ENCODE data around the gene DEGS2.

Gene DEGS2

DNA sequence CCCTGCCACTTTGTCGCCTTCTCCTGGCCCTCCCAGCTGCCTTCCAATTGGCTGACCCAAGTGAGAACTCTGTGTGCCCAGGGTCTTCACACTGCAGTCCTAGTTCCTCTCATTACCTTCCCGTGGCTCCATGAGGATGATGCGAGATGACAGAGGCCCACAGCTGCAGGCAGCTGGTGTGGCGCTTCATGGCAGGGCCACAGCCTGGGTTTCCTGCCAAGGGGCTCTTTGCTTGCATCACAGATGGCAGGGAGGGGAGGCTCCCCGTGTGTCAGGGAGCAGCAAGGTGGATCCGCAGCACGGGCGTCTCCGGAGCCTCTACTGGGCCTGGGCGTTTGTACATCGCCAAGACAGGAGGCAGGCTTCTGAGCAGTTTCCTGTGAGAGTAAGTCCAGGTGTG, 28.9 kb downstream of the DEGS2 start:
- DNase-seq, result no peak

DNA sequence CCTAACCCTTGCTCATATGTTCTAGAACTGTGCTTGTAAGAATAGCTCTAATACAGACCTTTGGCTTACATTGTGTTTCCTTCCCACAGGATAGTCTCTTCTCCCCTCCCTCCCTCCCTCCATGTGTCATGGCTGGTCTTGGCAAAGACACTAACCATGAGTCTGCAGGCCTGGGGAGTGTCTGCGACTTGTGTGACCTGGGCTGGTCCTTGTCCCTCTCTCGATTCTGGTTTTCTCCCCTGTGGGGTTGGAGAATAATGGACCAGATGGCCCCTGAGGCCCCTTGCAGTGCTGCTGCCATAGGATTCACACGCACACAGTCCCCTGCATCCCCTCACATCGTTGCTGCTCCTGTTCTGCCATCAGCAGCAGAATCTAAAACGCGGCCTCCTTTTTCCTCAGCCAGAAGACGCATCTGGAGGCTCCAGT, 30.3 kb downstream of the DEGS2 start:
- no peak for DNase-seq

DNA sequence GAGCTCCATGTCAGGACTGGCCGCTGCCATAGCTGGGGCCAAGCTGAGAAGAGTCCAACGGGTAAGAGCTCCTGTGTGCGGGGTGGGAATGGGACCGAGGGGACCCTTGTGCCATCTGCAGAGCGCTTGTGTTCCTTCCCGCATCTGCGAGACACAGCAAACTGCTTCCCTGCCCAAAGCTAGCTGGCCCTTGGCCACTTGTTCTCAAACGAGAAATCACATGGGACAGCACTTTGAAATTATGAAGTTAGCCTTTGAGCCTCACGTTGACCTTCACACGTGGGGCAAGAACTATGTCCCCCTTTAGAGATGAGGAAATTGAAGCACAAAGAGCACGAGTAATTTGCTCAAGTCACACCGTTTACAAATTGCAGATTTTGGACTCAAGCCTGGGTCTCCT, 30.8 kb downstream of the DEGS2 start:
- no peak for DNase-seq

DNA sequence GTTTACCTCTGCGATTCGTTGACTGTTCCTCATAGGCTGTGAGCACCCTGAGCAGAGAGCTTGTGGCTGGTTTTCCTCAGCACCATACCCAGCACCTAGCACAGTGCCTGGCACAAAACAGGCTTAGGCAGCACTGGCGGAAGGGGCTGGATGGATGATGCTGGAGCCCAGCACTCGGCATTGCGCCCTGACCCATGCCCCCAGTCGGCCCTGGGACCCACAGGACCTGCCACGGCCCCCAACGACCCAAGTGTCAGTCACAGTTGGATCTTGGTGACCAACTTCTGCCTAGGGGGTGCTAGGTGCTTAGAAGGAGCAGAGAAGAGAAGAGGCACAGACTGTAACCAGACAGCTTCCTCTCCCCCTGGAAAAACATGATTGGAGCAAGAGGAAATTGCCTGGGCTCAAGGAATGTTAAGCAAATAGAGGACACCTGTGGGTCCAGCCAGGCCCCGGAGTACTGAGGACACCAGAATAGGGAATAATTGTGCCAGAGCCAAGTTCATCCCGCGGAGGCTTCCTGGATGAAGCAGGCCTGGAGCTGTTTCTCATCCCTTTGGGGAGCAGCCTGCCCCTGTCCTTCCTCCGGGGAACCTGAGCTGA, 31.5 kb downstream of the DEGS2 start:
- no peak for DNase-seq

DNA sequence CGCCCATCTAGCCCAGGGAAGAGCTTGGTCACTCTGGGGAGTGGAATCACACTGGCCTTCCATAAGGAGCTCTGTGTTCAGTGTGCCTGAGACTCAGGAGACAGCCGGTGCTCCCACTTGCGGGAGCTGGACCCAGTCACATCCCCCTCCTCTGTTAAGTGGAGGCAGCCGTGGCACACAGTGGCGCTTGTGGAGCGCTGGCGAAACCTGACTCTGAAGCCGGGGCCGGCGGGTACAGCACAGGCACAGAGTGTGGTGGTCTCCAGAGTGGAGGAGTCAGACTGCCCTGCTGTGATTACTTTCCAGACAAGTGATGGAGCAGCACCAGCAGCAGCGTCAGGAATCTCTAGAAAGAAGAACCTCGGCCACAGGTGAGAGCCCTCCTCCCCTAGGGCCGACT, 33.0 kb downstream of the DEGS2 start:
- DNase-seq, result no peak

DNA sequence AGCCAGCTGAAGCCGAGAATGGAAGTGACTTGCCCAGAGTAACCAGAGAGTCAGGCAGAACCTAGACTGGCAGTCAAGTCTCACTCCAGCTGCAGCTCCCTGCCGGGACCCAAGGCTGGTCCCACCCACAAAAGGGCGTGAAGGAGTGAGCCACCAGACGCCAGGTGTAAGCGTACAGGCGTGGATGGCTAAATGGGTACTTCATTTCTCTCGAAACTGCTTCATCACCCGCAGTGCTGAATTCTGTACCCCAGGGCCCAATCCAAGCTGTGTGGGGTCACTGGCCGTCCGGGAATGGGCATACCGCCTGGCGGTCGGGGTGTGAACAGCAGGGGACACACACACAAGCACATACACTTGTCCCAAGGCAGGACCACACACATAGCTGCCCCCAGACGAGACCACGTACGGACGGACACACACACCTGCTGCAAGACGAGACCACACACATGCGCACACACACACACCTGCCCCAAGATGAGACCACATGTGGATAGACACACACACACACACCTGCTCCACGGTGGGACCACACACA, 34.8 kb downstream of the DEGS2 start:
- no peak for DNase-seq

DNA sequence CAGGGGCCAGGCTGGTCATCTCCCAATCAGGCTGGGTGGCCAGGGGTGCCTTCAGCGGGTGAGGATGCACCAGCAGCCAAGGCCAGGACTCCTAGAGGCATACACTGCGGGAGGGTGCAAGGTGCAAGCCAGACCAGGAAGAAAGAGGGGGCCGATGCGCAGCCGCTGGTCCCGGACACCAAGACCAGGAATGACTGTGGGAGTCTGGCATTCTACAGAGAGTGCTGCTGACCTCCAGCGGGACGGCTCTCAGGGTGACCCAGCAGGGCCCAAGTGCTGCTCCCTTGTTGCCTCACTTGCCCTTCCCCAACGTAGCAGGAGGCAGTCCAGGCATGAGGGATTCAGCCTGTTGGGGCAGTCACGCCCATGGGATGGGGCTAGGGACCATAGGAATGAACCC, 35.8 kb downstream of the DEGS2 start:
- no peak for DNase-seq

DNA sequence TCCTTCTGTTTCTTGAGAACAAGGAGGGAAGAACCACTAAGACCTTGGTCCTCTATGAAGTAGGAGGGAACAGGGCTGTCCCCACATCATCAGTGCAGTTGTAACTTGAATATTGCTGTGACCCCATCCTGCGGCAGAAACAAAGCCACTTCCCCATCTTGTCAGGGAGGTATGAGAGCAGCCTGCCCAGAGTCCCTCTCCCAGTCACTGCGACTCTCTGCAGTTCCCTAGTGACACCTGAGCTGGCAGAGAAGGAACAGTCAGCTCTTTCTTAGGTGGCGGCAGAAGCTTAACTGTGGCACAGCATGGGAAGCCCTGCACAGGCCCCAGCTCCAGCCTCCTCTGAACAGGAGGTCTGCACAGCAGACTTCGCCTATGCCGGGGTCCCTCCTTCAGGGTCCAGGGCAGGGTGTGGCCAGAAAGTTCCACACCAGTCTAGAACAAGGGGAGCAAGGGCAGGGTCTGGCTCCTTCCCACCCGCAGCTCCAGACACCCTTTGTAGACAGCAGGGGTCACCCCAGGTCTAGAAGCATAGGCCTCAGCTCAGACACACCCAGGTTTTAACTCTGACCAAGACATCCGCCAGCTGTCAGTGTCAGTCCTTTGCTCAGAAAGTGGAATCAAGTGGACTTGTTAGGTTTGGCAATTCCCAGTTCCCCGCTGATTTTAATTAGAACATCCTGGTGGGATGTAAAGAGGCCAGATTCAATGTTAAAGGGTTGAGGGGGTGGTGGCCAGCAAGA, 36.8 kb downstream of the DEGS2 start:
- DNase-seq, result no peak

DNA sequence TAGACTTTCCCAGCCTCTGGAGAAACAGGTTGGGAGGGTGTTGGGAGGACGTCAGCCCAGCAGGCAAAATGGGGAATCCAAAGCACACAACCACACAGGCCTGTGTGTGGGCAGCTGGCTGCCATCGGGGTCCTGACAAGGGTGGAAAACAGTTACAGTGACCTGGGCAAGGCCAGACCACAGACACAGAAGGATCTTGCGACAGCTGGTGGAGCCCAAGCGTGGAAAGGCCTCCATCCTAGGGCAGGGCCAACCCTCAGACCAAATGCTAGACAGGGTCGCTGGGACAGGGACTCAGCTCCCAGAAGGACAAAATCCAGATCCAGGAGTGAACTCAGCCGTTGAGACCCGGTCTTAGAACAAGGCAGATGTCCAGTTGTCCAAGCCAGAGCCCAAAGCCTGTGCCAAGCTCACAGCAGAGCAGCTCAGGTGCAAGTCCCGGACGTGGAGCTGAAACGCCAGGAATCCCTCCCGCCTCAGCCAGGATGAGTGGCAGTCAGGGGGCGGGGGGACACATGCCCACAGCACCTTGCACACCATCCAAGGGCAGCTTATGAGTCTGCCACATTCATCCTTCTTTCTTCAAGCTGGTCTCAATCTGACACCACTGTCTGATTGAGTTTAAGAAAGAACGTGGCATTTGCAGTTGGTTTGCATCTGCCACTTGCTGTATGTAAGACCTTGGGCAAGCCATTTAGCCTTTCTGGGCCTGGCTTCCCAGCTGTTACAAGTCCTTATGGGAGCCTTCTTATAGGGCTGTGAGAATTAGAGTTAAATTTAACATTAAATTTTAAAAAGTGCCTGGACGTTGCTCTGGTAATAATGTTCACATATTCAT, 37.6 kb downstream of the DEGS2 start:
- no peak for DNase-seq

DNA sequence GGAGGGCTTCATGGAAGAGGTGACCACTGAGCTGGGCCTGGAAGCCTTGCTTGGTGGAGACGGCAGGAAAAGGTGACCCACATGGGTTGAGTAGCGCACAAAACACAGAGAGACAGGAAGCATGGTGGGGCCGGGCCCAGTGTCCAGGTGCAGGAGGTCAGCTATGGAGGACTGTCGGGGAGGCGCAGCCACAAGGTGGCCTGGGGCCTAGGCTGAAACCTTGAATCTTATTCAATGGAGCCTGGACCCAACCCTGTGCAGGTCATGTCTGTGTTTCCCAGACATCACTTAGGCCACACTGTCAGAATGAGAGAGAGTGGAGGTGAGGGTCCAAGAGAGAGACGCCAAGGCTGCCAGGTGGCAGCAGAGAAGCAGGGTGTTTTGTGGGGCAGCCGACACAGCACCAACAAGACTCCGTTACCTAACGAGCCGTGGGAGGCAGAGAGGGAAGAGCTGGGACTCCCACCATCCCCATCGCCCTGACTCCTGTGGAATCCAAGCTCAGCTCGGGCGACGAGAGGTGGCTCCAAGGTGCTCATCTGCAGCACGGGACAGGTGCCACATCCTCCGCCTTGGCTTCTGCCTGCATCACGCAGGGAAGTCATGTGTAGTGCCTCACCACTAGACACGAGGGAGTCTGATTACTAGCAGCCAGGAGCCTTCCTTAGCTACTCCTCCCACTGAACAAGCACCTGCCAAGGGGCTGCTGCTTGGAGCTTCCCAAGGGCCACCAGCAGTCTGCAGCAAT, 38.7 kb downstream of the DEGS2 start:
- DNase-seq, result no peak

DNA sequence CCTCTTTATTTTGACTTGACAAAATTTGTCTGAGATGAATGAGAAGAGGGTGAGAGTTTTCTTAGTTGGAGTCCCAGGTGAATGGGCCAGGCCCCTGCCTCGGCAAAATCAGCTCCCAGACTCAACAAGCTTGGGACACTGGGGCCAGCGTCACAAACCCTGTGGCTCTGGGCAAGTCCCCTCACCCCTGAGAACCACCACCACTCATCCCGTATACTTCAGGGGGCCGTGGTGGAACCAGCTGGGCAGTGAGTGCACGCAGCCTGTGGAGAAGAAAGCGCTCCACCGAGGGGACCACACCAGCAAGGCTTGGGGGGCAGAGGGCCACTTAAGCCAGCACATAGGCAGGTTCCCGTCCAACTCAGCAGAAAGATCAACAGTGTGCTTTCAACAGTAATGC, 40.2 kb downstream of the DEGS2 start:
- DNase-seq, result no peak

DNA sequence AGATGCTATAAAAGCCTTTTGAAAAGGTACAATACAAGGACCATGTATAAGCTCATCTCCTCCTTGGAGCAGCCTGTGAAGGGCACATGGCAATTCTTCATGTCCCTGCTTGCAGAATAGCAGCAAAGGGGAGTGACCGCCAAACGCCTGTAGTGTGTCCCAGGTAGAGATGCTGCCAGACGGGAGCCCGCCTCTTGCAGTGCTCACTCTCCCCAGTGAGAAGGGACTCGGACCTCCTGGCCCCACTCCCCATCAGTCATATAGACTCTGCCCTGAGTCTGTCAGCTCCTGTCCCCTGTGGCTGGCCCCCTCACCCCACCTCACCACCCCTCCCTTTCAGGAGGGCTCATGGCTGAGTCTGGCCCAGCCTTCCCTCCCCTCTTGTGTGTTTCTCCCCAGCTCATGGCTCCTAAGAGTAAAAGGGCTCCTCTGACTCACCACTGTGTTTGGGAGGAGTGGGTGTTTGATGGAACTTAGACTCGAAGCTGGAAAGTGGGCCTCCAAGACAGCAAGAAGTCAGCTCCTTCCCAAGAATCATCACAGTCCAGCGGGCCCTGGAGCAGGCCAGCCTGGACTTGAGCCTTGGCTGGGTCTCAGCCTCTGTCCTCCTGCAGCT, 40.9 kb downstream of the DEGS2 start:
- no peak for DNase-seq

DNA sequence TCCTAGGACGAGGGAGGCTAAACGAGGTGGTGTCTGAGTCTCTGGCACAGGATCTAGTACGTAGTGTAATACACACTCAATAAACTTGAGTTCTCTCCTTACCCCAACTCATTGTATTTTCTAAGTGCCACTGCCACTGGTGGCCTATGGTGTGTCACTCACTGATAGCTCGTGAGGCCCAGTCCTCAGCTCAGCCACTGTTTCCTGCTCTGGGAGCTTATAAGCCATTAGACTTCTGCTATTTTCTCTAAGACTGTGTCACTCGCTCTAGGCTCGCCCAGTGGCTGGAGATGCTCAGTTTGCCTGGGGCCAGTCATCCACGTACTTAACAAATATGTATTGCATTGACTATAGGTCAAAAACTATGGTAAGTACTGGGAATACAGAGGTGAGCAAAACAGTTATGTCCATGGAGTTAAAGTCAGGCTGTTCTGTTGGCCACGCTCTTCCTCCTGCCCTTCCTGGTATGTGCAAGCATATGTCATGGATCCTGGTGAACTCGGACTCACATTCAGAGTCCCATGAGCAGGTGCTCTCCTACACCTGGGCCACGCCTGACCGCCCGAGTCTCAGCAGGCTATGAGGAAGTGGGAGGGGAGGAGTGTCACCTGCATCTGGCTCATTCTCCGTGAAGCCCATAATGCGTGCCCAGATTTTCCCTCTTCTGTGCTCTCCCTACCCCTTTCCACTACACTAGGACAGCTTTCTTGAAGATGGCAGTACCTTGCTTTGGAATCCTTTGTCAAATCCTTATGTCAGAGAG, 41.6 kb downstream of the DEGS2 start:
- DNase-seq, result peak; percentile 23

DNA sequence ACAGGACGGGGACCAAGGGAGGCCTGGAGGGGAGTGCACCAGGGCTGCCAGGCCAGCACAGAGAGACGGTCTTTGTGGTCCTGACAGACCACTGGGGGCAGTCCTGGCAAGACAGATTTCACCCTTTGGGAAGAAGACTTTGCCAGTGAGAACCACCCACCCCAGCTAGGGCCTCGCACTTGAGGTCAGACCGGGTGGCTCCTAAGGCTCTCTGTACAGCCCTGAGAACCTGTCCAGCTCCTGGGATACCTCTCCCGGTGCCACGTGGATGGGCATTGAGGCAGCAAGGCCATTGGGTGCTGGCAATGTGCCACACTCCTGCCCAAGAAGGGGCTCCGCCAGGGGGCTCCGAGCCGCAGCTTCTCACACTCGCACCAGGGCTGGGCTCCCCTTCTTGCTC, 42.4 kb downstream of the DEGS2 start:
- no peak for DNase-seq

DNA sequence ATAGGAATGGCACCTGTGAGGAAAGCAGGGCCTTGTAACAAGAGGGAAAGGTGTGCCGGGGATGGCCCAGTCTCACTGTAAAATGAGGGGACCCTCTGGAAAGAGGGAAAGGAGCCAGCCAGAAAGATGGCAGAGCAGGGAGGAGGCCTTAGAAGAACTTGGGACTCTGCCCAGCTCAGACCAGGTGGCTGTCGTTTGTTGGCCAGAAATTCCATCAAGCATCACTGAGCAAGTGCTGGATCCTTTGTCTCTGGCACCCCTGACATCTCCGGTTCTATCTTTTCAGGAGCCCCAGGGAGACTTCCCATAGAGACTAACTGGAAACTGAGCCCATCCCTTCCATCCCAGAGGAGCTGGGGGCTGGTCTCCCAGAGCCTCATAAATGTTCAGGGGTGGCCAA, 43.3 kb downstream of the DEGS2 start:
- no peak for DNase-seq

DNA sequence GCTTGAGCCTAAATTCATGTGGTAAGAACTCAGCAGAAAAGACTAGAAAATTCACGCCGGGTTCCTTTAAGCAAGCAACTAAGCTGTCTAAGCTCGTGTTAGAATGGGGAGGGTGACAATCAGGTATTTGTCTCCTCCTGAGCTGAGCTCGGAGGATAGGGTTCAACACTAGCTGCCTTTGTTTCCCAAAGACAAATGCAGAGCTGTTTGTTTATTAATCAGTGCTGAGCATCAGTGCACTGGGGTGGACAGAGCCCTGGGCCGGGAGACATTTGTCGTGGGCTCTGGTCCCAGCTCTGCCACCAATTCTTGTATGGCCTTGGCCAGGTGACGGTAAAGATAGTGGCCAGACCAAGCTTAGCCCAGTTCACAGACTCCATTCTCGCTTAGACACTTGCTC, 43.7 kb downstream of the DEGS2 start:
- DNase-seq, result no peak

DNA sequence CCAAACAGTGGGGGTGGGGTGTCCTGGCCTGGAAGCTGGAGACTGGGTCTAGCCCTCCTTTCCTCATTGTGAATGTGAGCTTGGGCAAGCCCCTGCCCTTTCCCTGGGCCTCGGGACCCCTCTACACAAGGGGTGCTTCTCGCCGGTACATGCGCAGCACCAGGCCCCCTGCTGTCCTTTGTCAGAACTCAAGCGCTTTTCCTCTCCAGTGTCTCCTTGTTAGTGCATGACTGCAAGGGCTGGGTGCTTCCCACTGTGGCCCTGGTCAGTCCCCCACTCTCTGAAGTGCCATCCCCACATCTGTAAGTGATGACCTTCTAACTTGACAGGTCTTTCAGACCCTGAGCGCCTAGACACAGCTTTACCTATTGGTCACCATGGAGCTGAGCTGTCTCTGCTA, 44.2 kb downstream of the DEGS2 start:
- DNase-seq, result no peak

DNA sequence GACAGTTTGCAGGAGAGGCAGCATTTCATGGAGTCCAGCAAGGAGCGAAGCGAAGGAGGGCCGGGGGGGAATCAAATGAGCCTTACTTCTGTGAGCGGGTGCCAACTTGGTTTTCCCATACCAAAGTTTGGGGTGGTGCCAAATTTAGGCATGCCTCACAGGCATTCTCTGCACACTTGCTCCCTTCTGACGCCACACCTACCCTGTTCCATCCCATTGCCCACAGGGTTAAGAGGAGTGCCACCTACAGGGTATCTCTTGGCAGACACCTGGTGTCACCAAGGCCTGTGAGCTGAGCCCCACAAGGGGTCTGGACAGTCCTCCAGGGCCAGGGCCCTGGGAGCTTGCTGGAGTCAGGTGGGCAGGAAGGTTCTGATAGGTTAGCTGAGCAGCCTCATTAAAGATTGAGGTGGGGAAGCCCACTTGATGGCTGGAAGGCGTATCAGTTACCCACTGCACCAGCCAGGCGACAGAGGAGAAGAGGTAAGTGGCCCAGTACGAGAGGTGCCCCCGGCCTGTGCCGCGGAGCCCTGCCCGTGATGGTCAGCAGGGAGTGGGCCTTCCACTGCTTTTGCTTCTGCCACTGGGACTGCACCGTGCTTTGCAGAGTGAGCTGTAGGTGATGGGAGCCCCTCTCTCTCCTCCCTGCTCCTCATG, 45.2 kb downstream of the DEGS2 start:
- DNase-seq, result no peak

DNA sequence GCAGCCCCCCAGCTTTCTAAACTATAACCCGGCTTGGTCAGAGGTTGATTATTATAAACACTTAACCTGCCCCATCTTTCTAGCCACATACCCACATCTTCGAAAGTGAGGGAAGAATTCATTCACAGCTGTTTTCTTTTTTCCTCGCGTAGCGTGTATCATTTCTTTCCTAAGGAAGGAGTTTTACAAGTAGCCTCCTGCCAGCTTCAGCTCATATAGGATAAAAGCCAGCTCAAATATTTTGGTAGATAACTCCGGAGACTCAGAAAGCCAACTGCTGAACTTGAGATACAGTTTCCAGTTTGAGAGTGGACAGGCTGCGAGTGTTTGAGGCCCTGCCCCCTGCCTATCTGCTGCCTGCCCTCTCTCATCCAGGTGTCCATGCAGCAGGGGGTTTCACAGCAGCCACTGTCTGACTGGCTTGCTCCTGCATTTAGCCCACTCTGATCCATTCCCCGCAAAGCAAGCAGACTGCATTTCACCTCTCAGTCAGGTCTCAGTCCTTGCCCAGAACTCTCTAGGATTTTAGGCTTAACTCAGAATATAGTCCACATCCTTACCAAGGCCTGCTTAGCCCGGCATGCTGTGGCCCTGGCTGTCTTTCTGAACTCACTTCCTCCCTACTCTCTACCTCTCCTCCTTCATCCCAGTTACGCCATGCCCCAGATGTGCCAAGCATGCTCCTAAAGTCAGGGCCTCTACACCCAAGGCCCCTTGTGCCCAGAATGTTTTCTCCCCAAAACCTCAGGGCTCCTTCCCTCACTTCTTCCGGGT, 47.3 kb downstream of the DEGS2 start:
- DNase-seq, result no peak

DNA sequence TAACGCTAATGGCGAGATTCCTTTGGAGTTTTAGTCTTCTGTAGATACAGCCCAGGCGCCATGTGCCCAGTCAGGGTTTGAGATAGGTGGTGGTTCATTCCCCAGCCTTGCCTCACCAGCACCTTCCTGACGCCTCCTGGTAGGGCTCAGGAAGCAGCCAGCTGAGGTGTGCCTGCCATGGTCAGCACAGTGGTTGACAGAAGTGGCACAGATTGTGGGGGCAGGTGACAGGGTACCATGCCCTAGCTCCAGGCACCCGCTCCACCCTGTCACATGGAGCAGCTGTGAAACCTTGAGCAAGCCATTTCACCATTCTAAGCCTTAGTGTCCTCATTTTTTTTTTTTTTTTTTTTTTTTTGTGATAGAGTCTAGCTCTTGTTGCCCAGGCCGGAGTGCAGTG, 48.6 kb downstream of the DEGS2 start:
- no peak for DNase-seq

DNA sequence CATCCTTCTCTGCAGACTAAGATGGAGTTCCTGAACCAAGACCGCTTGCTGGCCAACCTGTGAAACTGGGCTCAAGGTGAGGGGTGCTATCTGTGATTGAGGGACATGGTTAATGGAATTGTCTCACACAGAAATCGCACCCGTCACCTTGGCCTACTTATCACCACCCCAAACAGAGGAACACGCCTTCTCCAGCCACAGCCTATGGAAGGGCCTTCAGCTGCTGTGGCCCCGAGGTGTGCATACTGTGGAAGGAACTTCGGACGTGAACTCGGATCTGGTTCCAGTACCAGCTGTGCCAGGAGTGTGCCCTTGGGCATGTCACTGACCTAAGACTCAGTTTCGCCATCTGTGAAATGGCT, 49.9 kb downstream of the DEGS2 start:
- no peak for DNase-seq

All from NCI-H2029 (cell line).